Effector memory CD8-positive, alpha-beta T cell (primary cell): ENCODE data around the gene PC.

ENCODE experiments used
- ATAC-seq: fragments of 150-1000 bp; cut with Tn5 transposase; replicated peaks from 2 replicates; pipeline ENCODE4 v1.10.0; 2021; ENCODE audit warnings: mild to moderate bottlenecking, moderate library complexity
- DNase-seq, 3 experiments: peaks; one replicate each; pipeline ENCODE4 v3.0.0; 2021
- H3K27ac Mint-ChIP-seq, 2 donors: one replicate each; pipeline ENCODE4 v1.8.0; 2022; ENCODE audit warnings: mild to moderate bottlenecking in 2 of 2, mixed read lengths in 2 of 2, moderate library complexity in 2 of 2
- H3K27me3 Mint-ChIP-seq, 2 donors: one replicate each; pipeline ENCODE4 v1.8.0; 2022; ENCODE audit warnings: mixed read lengths in 2 of 2
- H3K36me3 Mint-ChIP-seq: one replicate; pipeline ENCODE4 v1.8.0; 2022; ENCODE audit warnings: mild to moderate bottlenecking, moderate library complexity, mixed read lengths; ENCODE audit not compliant: insufficient read depth
- H3K4me1 Mint-ChIP-seq, 2 donors: one replicate each; pipeline ENCODE4 v1.8.0; 2022; ENCODE audit warnings: low read depth in 2 of 2, mixed read lengths in 2 of 2
- H3K4me3 Mint-ChIP-seq, 2 donors: one replicate each; pipeline ENCODE4 v1.8.0; 2022; ENCODE audit warnings: mild to moderate bottlenecking in 2 of 2, mixed read lengths in 2 of 2, moderate library complexity in 2 of 2
- H3K9me3 Mint-ChIP-seq, 2 donors: one replicate each; pipeline ENCODE4 v1.8.0; 2022; ENCODE audit warnings: mixed read lengths in 2 of 2

PC gene

GRCh38 chr11:66907751-66908630 is 50.2 kb downstream of the PC start:
- H3K36me3 Mint-ChIP-seq: no peaks in the 10 kb centered on the region
- H3K27ac Mint-ChIP-seq: peak overlapping the region in 1 of 2 donors; percentile 55
- no peaks in the 10 kb centered on the region for H3K9me3 Mint-ChIP-seq
- peaks cover 5 to 11% of the 10 kb centered on the region in 2 donors for H3K27me3 Mint-ChIP-seq
- ATAC-seq (no peak), DNase-seq (no peak)
- H3K4me1 Mint-ChIP-seq: no peaks in the 10 kb centered on the region
- H3K4me3 Mint-ChIP-seq: no peak overlapping the region

- H3K4me3 Mint-ChIP-seq: no peak overlapping the region
- ATAC-seq (no peak), DNase-seq (no peak)
- H3K27me3 Mint-ChIP-seq: peaks cover 5 to 20% of the 10 kb centered on the region in 2 donors
- no peak overlapping the region for H3K27ac Mint-ChIP-seq
- no peaks in the 10 kb centered on the region for H3K4me1 Mint-ChIP-seq
- no peaks in the 10 kb centered on the region for H3K9me3 Mint-ChIP-seq
- no peaks in the 10 kb centered on the region for H3K36me3 Mint-ChIP-seq
Measured at GRCh38 chr11:66906061-66906733, 52.0 kb downstream of the PC start.

- Mint-ChIP-seq H3K9me3 (no peaks in the 10 kb centered on the region), H3K27ac (no peak overlapping the region), H3K27me3 (peaks cover 5 to 20% of the 10 kb centered on the region in 2 donors), H3K4me1 (no peaks in the 10 kb centered on the region), H3K36me3 (no peaks in the 10 kb centered on the region), H3K4me3 (no peak overlapping the region)
- DNase-seq (no peak), ATAC-seq (no peak)
Measured at GRCh38 chr11:66905631-66906030, 52.6 kb downstream of the PC start.

DNA sequence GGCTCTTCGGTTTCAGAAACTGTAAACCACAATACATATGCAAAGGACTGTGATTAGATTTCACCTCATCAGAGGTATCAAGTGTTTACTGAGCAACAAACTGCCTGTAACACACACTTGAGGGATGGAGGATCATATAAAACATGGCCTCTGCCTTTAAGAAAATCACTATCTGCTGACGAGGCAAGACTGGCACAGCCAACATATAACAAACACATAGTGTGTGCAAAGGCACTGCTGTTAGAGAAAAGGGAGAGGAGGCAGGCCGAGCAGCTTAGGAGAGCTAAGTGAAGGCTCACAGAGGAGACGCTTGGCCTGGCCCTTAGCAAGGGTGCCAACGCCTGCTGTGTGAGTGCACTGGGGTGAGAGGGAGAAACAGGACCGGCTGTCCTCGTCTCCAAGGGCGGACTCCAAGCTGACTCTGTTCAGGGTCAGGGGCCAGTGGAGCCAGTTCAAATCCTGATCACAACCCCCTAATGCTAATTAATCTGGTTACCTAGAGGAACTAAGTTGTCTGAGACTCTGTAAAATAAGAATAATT is 53.1 kb downstream of the PC start:
- Mint-ChIP-seq H3K27me3 (peaks cover 5 to 20% of the 10 kb centered on the region in 2 donors), H3K27ac (no peak overlapping the region), H3K4me3 (no peak overlapping the region), H3K4me1 (no peaks in the 10 kb centered on the region), H3K36me3 (no peaks in the 10 kb centered on the region), H3K9me3 (no peaks in the 10 kb centered on the region)
- DNase-seq (no peak), ATAC-seq (no peak)

DNA sequence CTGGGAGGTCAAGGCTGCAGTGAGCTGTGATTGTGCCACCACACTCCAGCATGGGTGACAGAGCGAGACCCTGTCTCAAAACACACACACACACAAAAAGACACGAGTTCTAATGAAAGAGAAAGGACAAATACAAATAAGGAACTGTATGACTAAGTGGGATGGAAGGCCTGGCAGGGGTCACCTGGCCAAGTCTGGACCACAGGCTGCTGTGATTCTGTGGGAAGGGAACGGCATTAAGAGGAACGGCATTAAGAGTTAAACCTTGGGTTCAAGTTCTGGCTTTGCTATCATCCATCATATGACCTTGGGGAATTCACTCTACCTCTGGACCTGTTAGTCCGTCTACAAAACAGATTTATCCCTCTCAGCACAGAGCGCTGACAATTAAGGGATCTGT is 53.6 kb downstream of the PC start:
- no peaks in the 10 kb centered on the region for H3K9me3 Mint-ChIP-seq
- ATAC-seq (no peak), DNase-seq (no peak)
- H3K4me3 Mint-ChIP-seq: no peak overlapping the region
- H3K36me3 Mint-ChIP-seq: no peaks in the 10 kb centered on the region
- H3K27ac Mint-ChIP-seq: no peak overlapping the region
- peaks cover 5 to 20% of the 10 kb centered on the region in 2 donors for H3K27me3 Mint-ChIP-seq
- no peaks in the 10 kb centered on the region for H3K4me1 Mint-ChIP-seq

GRCh38 chr11:66904055-66904454 is 54.1 kb downstream of the PC start:
- no peak overlapping the region for H3K27ac Mint-ChIP-seq
- H3K27me3 Mint-ChIP-seq: peaks cover 5 to 20% of the 10 kb centered on the region in 2 donors
- ATAC-seq (no peak), DNase-seq (no peak)
- H3K36me3 Mint-ChIP-seq: no peaks in the 10 kb centered on the region
- no peaks in the 10 kb centered on the region for H3K4me1 Mint-ChIP-seq
- no peaks in the 10 kb centered on the region for H3K9me3 Mint-ChIP-seq
- no peak overlapping the region for H3K4me3 Mint-ChIP-seq

DNA sequence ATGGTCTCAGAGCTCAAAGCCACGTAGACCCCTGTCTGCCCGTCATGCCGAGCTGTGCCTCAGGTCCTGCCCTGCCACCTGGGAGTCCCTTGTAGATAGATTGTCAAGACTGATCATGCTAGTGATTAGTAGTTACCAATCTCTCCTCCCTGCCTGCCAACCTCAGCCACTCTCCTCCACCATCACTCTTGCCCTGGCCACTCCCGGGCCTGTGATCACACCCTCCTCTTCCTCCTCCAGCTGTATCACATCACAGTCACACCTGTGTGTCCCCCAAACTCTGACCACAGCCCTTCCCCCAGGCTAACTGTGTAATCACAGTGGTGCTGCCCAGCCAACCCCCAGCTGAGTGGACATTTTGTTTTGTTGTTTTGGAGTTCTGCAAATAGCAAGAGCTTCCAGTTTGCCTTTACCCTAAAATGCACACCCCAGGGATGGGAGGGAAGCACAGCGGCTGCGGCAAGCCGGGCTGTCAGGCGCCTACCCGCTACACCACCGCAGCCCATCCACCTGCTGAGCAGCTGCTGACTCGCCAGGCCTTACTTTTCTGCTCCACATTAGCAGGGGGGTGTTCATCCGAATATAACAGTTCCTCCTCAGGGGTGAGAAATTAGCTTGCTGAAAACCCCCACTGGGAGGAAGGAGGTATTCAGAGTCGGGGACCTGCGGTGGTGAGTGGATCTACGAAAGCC is 55.6 kb downstream of the PC start:
- Mint-ChIP-seq H3K9me3 (no peaks in the 10 kb centered on the region), H3K27me3 (peaks cover 5 to 20% of the 10 kb centered on the region in 2 donors), H3K36me3 (no peaks in the 10 kb centered on the region), H3K4me3 (no peak overlapping the region), H3K4me1 (no peaks in the 10 kb centered on the region), H3K27ac (no peak overlapping the region)
- no peak for DNase-seq
- ATAC-seq: no peak

DNA sequence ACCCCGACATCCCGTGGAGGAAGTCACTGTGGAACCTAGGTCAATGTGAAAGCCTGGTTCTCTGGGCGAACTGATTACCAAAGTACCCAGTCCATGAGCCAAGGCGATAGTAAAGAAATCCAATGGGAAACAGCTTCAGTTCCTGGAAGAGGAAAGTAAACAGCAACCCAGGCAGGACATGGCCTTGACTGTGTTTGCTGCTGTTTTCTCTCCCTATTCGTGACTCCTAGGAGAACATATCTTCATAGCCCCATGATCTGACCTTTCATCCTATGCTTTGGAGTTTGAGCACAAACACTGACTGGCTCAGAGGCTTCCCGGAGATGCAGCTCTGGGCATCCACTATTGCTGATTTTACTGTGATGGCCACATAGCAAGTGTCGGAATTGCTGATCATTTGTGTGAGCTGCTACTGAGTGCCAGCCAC is 56.2 kb downstream of the PC start:
- DNase-seq (no peak), ATAC-seq (no peak)
- Mint-ChIP-seq H3K27ac (no peak overlapping the region), H3K4me3 (no peak overlapping the region), H3K4me1 (no peaks in the 10 kb centered on the region), H3K9me3 (no peaks in the 10 kb centered on the region), H3K27me3 (peaks cover 5 to 20% of the 10 kb centered on the region in 2 donors), H3K36me3 (no peaks in the 10 kb centered on the region)

DNA sequence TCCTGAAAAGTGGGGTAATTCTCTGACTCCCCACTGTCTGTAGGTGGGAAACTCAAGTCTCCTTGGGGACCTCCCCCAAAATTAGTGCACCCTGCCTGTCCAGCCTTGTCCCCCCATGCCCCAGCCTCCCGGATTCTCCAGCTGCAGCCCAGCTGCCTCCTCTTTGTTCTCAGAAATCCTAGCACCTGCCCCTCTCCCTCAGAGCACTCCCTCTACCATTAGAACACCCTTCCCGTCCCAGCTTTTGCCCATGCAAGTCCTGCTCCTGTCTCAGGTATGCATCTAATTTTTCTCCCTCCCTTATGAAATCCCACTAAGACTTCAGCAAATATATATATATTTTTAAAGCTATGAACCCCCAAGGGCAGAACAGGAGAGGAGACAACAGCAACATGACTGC is 64.0 kb downstream of the PC start:
- peaks cover 0 to 4% of the 10 kb centered on the region in 2 donors for H3K4me1 Mint-ChIP-seq
- H3K27me3 Mint-ChIP-seq: peaks cover 17 to 29% of the 10 kb centered on the region in 2 donors
- H3K36me3 Mint-ChIP-seq: no peaks in the 10 kb centered on the region
- ATAC-seq: no peak
- H3K9me3 Mint-ChIP-seq: no peaks in the 10 kb centered on the region
- no peak overlapping the region for H3K27ac Mint-ChIP-seq
- DNase-seq: no peak
- no peak overlapping the region for H3K4me3 Mint-ChIP-seq

- no peak overlapping the region for H3K4me3 Mint-ChIP-seq
- H3K4me1 Mint-ChIP-seq: peaks cover 0 to 4% of the 10 kb centered on the region in 2 donors
- H3K27me3 Mint-ChIP-seq: peaks cover 17 to 29% of the 10 kb centered on the region in 2 donors
- H3K36me3 Mint-ChIP-seq: no peaks in the 10 kb centered on the region
- no peak for DNase-seq
- ATAC-seq: no peak
- no peak overlapping the region for H3K27ac Mint-ChIP-seq
- H3K9me3 Mint-ChIP-seq: no peaks in the 10 kb centered on the region
Measured at GRCh38 chr11:66892911-66893310, 65.3 kb downstream of the PC start.

DNA sequence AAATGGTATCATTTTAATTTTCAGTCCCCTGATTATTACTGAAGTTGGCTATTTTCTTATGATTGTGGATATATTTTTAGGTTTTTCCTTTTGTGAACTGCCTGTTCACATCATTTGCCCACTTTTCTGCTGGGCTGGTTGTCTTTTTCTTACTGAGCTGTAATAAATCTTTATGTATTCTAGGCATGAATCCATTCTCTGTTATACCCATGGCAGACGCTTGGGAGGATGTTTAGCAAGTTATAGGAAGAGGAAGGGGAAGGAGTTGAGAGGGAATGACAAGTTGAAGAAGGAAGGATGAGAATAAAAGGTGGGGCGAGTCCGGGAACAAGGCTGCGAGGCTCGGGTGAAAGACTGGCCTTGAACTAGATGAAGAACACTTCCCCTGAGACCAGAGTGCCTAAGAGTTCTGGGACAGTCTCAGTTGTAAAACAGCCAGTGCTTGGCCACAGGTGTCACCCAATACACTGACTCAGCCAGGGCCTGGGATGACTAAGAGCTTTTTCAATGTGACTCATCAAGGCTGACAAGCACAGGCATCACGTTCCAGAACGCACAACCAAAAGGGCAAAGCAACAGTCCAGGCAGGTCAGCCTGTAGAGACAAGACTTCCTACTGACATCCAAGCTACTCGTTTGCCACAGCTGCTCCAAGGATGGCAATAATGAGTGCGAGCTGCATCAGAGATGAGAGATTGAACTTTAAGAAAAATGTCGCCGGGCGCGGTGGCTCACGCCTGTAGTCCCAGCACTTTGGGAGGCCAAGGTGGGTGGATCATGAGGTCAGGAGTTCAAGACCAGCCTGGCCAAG is 66.1 kb downstream of the PC start:
- no peaks in the 10 kb centered on the region for H3K36me3 Mint-ChIP-seq
- H3K4me3 Mint-ChIP-seq: no peak overlapping the region
- no peak overlapping the region for H3K27ac Mint-ChIP-seq
- DNase-seq (no peak), ATAC-seq (no peak)
- peaks cover 17 to 29% of the 10 kb centered on the region in 2 donors for H3K27me3 Mint-ChIP-seq
- H3K9me3 Mint-ChIP-seq: no peaks in the 10 kb centered on the region
- H3K4me1 Mint-ChIP-seq: peaks cover 0 to 4% of the 10 kb centered on the region in 2 donors

DNA sequence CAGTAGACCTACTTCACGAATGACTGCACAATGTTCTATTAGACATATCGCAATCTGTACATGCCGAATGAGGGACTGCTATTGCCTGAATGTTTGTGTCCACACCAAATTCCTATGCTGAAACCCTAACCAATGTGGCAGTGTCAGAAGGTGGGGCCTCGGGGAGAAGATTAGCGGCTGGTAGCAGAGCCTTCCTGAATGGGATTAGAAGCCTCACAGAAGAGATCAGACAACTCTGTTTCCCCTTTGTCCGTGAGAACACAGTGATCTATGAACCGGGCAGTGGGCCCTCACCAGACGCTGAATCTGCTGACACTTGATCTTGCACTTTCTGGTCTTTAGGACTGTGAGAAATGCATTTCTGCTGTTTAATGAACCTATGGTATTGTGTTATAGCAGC is 68.2 kb downstream of the PC start:
- Mint-ChIP-seq H3K4me3 (no peak overlapping the region), H3K27me3 (peaks cover 17 to 29% of the 10 kb centered on the region in 2 donors), H3K27ac (no peak overlapping the region), H3K4me1 (peaks cover 0 to 4% of the 10 kb centered on the region in 2 donors), H3K9me3 (no peaks in the 10 kb centered on the region), H3K36me3 (no peaks in the 10 kb centered on the region)
- ATAC-seq: no peak
- DNase-seq: no peak

DNA sequence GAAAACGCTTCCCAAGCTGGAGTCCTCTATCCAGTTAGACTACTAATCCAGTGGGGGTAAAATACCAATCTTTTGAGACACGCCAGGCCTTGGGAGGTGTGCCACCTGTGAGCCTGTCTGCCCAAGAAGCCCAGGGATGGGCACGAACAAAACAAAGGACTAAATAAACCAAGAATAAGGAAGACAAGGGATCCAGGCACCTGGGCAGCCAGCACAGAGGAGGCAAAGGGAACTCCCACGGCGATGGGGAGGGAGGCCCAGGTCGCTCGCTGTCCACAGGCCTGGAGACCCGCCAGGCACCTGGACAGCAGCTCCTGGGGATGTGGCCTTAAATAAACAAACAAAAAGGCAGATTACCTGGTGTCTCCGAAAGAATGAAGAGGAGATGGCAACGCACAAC is 69.9 kb downstream of the PC start:
- DNase-seq (no peak), ATAC-seq (no peak)
- Mint-ChIP-seq H3K27ac (no peak overlapping the region), H3K4me1 (peaks cover 0 to 6% of the 10 kb centered on the region in 2 donors), H3K9me3 (no peaks in the 10 kb centered on the region), H3K36me3 (no peaks in the 10 kb centered on the region), H3K4me3 (no peak overlapping the region), H3K27me3 (peaks cover 9 to 15% of the 10 kb centered on the region in 2 donors)
